H1 (cell line): ENCODE measurements around the gene TMEM131L. TPM values are rescaled to one million over a fixed set of nuclear protein-coding genes. Genes with fewer than 3 reads are reported as not detected.
"Not testable (repeated sequence)": the region's sequence is repeated elsewhere in the genome, so short reads cannot be mapped to it uniquely, and the experiment has no call there.

ENCODE experiments used
- CTCF ChIA-PET: fragments of 300-600 bp; sonication (Branson Sonifier 250); formaldehyde crosslinking; loops from one replicate; lab custom pipeline; 2021; ENCODE audit not compliant: partially characterized antibody; lab: Charles Lee
- POLR2A ChIA-PET: fragments of 300-600 bp; sonication (Branson Sonifier 250); formaldehyde crosslinking; loops from one replicate; lab custom pipeline; 2021; ENCODE audit warnings: inconsistent platforms; ENCODE audit not compliant: partially characterized antibody; lab: Charles Lee
- DNase-seq, 2 experiments: peaks; one replicate each; pipeline versions ENCODE4 v3.0.0 to v3.0.0-alpha.2; 2010 to 2022; ENCODE audit warnings: low spot score in 2 of 2, low read depth in 1 of 2, mixed read lengths in 1 of 2
- FAIRE-seq: peaks from 2 replicates; lab custom pipeline; 2011; peaks lifted over from hg19 to GRCh38; lab: Jason Lieb, UNC
- H2AFZ ChIP-seq: 2 replicates; pipeline ENCODE4 v1.8.1; 2012; ENCODE audit warnings: low read length, inconsistent platforms
- H2AK5ac ChIP-seq: 2 replicates; pipeline ENCODE4 v1.6.1; 2013; ENCODE audit warnings: low read depth, low read length
- H2BK120ac ChIP-seq: replicated peaks from 2 replicates; pipeline ENCODE3; 2013; ENCODE audit warnings: low read depth, low read length, inconsistent platforms
- H2BK12ac ChIP-seq: 2 replicates; pipeline ENCODE4 v1.6.1; 2013; ENCODE audit warnings: low read depth, low read length
- H2BK15ac ChIP-seq: 2 replicates; pipeline ENCODE4 v1.6.1; 2013; ENCODE audit warnings: low read length
- H2BK20ac ChIP-seq: 2 replicates; pipeline ENCODE4 v1.6.1; 2013; ENCODE audit warnings: low read length
- H2BK5ac ChIP-seq: 2 replicates; pipeline ENCODE4 v1.6.1; 2013; ENCODE audit warnings: low read depth, low read length
- H3K14ac ChIP-seq: 2 replicates; pipeline ENCODE4 v1.6.1; 2013; ENCODE audit warnings: inconsistent platforms; ENCODE audit not compliant: insufficient read length
- H3K18ac ChIP-seq: 2 replicates; pipeline ENCODE4 v1.6.1; 2013; ENCODE audit warnings: low read length; ENCODE audit errors: extremely low read depth
- H3K23ac ChIP-seq: 2 replicates; pipeline ENCODE4 v1.6.1; 2013; ENCODE audit warnings: inconsistent platforms; ENCODE audit not compliant: insufficient read length
- H3K23me2 ChIP-seq: 2 replicates; pipeline ENCODE4 v1.6.1; 2013; ENCODE audit warnings: low read depth, low read length
- H3K27ac ChIP-seq: 2 replicates; pipeline ENCODE4 v1.6.1; 2011; ENCODE audit warnings: low read depth, low read length, inconsistent platforms
- H3K27me3 ChIP-seq, 4 experiments: replicated peaks in 1 of 4; 1 replicate in 1 of 4; 2 replicates in 3 of 4; pipeline versions ENCODE4 v1.6.1 to v1.8.1; 2011 to 2013; ENCODE audit warnings: low read length in 3 of 4, mild to moderate bottlenecking in 3 of 4, inconsistent platforms in 2 of 4, mixed read lengths in 2 of 4, moderate library complexity in 1 of 4; ENCODE audit not compliant: control insufficient read depth in 3 of 4, insufficient read depth in 3 of 4; ENCODE audit errors: extremely low read depth in 1 of 4
- H3K36me3 ChIP-seq, 4 experiments: 2 replicates each; pipeline versions ENCODE4 v1.6.1 to v1.8.1; 2011 to 2013; ENCODE audit warnings: mild to moderate bottlenecking in 4 of 4, low read length in 3 of 4, moderate library complexity in 2 of 4, control low read depth in 1 of 4, inconsistent platforms in 1 of 4; ENCODE audit not compliant: insufficient read depth in 4 of 4, control insufficient read depth in 2 of 4
- H3K4ac ChIP-seq: replicated peaks from 2 replicates; pipeline ENCODE3; 2013; ENCODE audit warnings: low read length, low read depth, mixed read lengths, inconsistent platforms; ENCODE audit not compliant: insufficient read length
- H3K4me1 ChIP-seq, 4 experiments: replicated peaks in 1 of 4; 1 replicate in 1 of 4; 2 replicates in 3 of 4; pipeline versions ENCODE4 v1.6.1 to v1.8.1; 2011 to 2013; ENCODE audit warnings: low read length in 3 of 4, inconsistent platforms in 2 of 4, mixed read lengths in 1 of 4; ENCODE audit not compliant: insufficient read depth in 4 of 4, control insufficient read depth in 3 of 4
- H3K4me2 ChIP-seq, 2 experiments: 2 replicates each; pipeline versions ENCODE4 v1.6.1 to v1.8.1; 2011 to 2013; ENCODE audit warnings: low read depth in 2 of 2, low read length in 2 of 2, control low read depth in 1 of 2, inconsistent platforms in 1 of 2, mild to moderate bottlenecking in 1 of 2; ENCODE audit not compliant: insufficient read depth in 1 of 2
- H3K4me3 ChIP-seq, 4 experiments: fragments of 200-600, 300-600 bp in 1 of 4; sonication (generic), shearing (Covaris generic), sonication (Bioruptor Twin) in 1 of 4; 2 replicates each; pipeline versions ENCODE4 v1.5.1 to v1.8.1; 2011 to 2016; ENCODE audit warnings: low read length in 4 of 4, low read depth in 3 of 4, control low read depth in 2 of 4, inconsistent platforms in 2 of 4, mild to moderate bottlenecking in 2 of 4, mixed read lengths in 1 of 4, moderate library complexity in 1 of 4; ENCODE audit not compliant: insufficient read depth in 2 of 4; ENCODE audit errors: extremely low read depth in 1 of 4
- H3K56ac ChIP-seq: replicated peaks from 2 replicates; pipeline ENCODE3; 2013; ENCODE audit warnings: low read depth, mild to moderate bottlenecking, mixed read lengths, low read length, inconsistent platforms; ENCODE audit not compliant: insufficient read length
- H3K79me1 ChIP-seq: 2 replicates; pipeline ENCODE4 v1.6.1; 2013; ENCODE audit warnings: low read depth, low read length, control low read depth
- H3K79me2 ChIP-seq, 2 experiments: 2 replicates each; pipeline versions ENCODE4 v1.6.1 to v1.8.1; 2012 to 2013; ENCODE audit warnings: low read length in 2 of 2, mild to moderate bottlenecking in 2 of 2, inconsistent platforms in 1 of 2; ENCODE audit not compliant: insufficient read depth in 2 of 2, control insufficient read depth in 1 of 2
- H3K9ac ChIP-seq, 4 experiments: replicated peaks in 1 of 4; 1 replicate in 1 of 4; 2 replicates in 3 of 4; pipeline versions ENCODE4 v1.6.1 to v1.8.1; 2011 to 2013; ENCODE audit warnings: low read depth in 3 of 4, low read length in 3 of 4, control low read depth in 2 of 4, mild to moderate bottlenecking in 2 of 4, moderate library complexity in 2 of 4, inconsistent platforms in 1 of 4; ENCODE audit errors: extremely low read depth in 1 of 4
- H3K9me3 ChIP-seq, 2 experiments: 2 replicates each; pipeline versions ENCODE4 v1.6.1 to v1.8.1; 2012 to 2013; ENCODE audit warnings: mild to moderate bottlenecking in 2 of 2, moderate library complexity in 2 of 2, control low read depth in 1 of 2, inconsistent platforms in 1 of 2, low read depth in 1 of 2, low read length in 1 of 2, mixed read lengths in 1 of 2; ENCODE audit not compliant: insufficient read depth in 2 of 2
- H4K20me1 ChIP-seq, 2 experiments: replicated peaks in 1 of 2; 2 replicates each; pipeline versions ENCODE3 to v1.8.1; 2011 to 2013; ENCODE audit warnings: inconsistent platforms in 2 of 2, low read length in 2 of 2, mild to moderate bottlenecking in 1 of 2; ENCODE audit not compliant: insufficient read depth in 2 of 2, control insufficient read depth in 1 of 2
- H4K5ac ChIP-seq: 2 replicates; pipeline ENCODE4 v1.6.1; 2013; ENCODE audit warnings: low read length, low read depth, mixed read lengths, inconsistent platforms; ENCODE audit not compliant: insufficient read length
- H4K8ac ChIP-seq: 2 replicates; pipeline ENCODE4 v1.8.0; 2013; ENCODE audit warnings: mild to moderate bottlenecking, moderate library complexity, low read length, inconsistent platforms; ENCODE audit not compliant: insufficient read depth; ENCODE audit errors: extremely low read depth
- H4K91ac ChIP-seq: replicated peaks from 2 replicates; pipeline ENCODE3; 2013; ENCODE audit warnings: low read length, mixed read lengths, inconsistent platforms; ENCODE audit not compliant: insufficient read length
- CTCF ChIP-seq, 3 experiments: IDR thresholded peaks; 1 replicate in 2 of 3; 2 replicates in 1 of 3; pipeline versions ENCODE4 v1.5.1 to v1.6.1; 2011; ENCODE audit warnings: low read length in 3 of 3, mild to moderate bottlenecking in 3 of 3, inconsistent platforms in 2 of 3, low read depth in 1 of 3, moderate library complexity in 1 of 3; ENCODE audit not compliant: insufficient read depth in 1 of 3; ENCODE audit errors: control extremely low read depth in 1 of 3
- whole genome bisulfite sequencing, 2 experiments: shearing (Covaris generic) in 1 of 2; methylation state at CpG; one replicate each; pipeline versions ENCODE4 v1.1.6 to v1.1.7; 2013 to 2015; ENCODE audit warnings: low lambda C conversion rate in 2 of 2, mixed read lengths in 2 of 2, inconsistent platforms in 1 of 2, low coverage in 1 of 2, missing lambda C conversion rate in 1 of 2; ENCODE audit not compliant: insufficient replicate concordance in 2 of 2, insufficient coverage in 1 of 2, insufficient read length in 1 of 2; ENCODE audit errors: extremely low coverage in 1 of 2, missing lambda C conversion rate in 1 of 2; 5-methylcytosine and 5-hydroxymethylcytosine counted together
- polyA plus RNA-seq, 7 experiments: library from polyadenylated mRNA; depleted of rRNA in 3 of 7; stranded (reverse) in 5 of 7; unstranded in 2 of 7; fragments of >200 nt in 5 of 7; fragments of 200-250 nt in 2 of 7; gene quantifications; 1 replicate in 5 of 7; 2 replicates in 1 of 7; 4 replicates in 1 of 7; pipeline versions ENCODE4 v1.2.1 to v1.2.3, GENCODE V29; 2011 to 2013; ENCODE audit warnings: missing spikeins in 2 of 7, mixed read lengths in 2 of 7
- total RNA-seq: library from RNA; stranded (reverse); fragmentation: NEBNext Ultra II Directional; extraction: Animal tissue kit (Norgen Biotek cat#: 25700); gene quantifications from 2 replicates; pipeline ENCODE4 v1.2.1, GENCODE V29; 2021

The TMEM131L gene
- total and polyA plus RNA-seq, 2 of the 8 experiments (the other 6 are each of a cell fraction or from before 2014, with no cell fraction given), result 14.3 to 26.1 TPM

GRCh38 chr4:153603835-153604234 lies 137.7 kb downstream of the TMEM131L start (continued):
- no peak for TF ChIP-seq CTCF (IDR thresholded peaks at IDR 0.05; ENCODE audit: control extremely low read depth in 1 of 3, insufficient read depth in 1 of 3, low read depth in 1 of 3, low read length in 3 of 3)
- TF ChIP-seq, all 59 proteins: peak for 0

GRCh38 chr4:153609070-153609469 lies 142.9 kb downstream of the TMEM131L start:
- H3K4me3 ChIP-seq, H4K91ac ChIP-seq, H2BK20ac ChIP-seq, H4K20me1 ChIP-seq, H3K4me1 ChIP-seq, H3K9me3 ChIP-seq, H2BK12ac ChIP-seq, DNase-seq, H2BK120ac ChIP-seq, H3K18ac ChIP-seq, H2AK5ac ChIP-seq, H2BK15ac ChIP-seq, H3K23ac ChIP-seq, H3K79me2 ChIP-seq, H3K14ac ChIP-seq, H3K4me2 ChIP-seq, H3K56ac ChIP-seq, H3K23me2 ChIP-seq, H2BK5ac ChIP-seq, H3K27ac ChIP-seq, H4K5ac ChIP-seq, H4K8ac ChIP-seq, H3K27me3 ChIP-seq, CTCF ChIA-PET, H2AFZ ChIP-seq, H3K79me1 ChIP-seq, POLR2A ChIA-PET, H3K9ac ChIP-seq, H3K4ac ChIP-seq, FAIRE-seq: not testable (repeated sequence)
- peaks cover 1 to 17% (median 4%) of the 10 kb centered on the region in 4 experiments; a peak in 6 of 8 replicates for H3K36me3 ChIP-seq
- 91% methylated on average over 2 of the region's 2 CpGs; no CpG with 5 or more reads in 1 of the 2 experiments for WGBS, 2 experiments
